Mucosa of stomach (tissue), 1 donor: ENCODE measurements around the gene CHAC1.

Experiments used
- H3K27me3 ChIP-seq: one replicate; pipeline ENCODE4 v1.7.0; 2013; ENCODE audit warnings: mild to moderate bottlenecking, low read length; ENCODE audit not compliant: control insufficient read depth, insufficient read depth
- H3K36me3 ChIP-seq: one replicate; pipeline ENCODE4 v1.7.0; 2013; ENCODE audit warnings: low read length; ENCODE audit not compliant: control insufficient read depth, insufficient read depth
- H3K4me1 ChIP-seq: one replicate; pipeline ENCODE4 v1.7.0; 2013; ENCODE audit warnings: mild to moderate bottlenecking, low read length; ENCODE audit not compliant: control insufficient read depth, insufficient read depth
- H3K4me3 ChIP-seq: one replicate; pipeline ENCODE4 v1.7.0; 2013; ENCODE audit warnings: low read length
- H3K9ac ChIP-seq: one replicate; pipeline ENCODE4 v1.7.0; 2013; ENCODE audit warnings: mild to moderate bottlenecking, low read length, moderate library complexity
- H3K9me3 ChIP-seq: one replicate; pipeline ENCODE4 v1.7.0; 2013; ENCODE audit warnings: mild to moderate bottlenecking, low read length, moderate library complexity; ENCODE audit not compliant: control insufficient read depth
- donor health status: Pancreatic carcinoma.

CHAC1 gene

GRCh38 chr15:40933517-40933902 is 19.8 kb upstream of the CHAC1 start:
- Histone ChIP-seq H3K9ac (no peak overlapping the region), H3K36me3 (no peaks in the 10 kb centered on the region), H3K27me3 (peaks cover 44% of the 10 kb centered on the region), H3K9me3 (no peaks in the 10 kb centered on the region), H3K4me1 (peaks cover 50% of the 10 kb centered on the region), H3K4me3 (no peak overlapping the region)

GRCh38 chr15:40934457-40934856 is 18.8 kb upstream of the CHAC1 start:
- H3K4me1 ChIP-seq: peaks cover 40% of the 10 kb centered on the region
- H3K4me3 ChIP-seq: no peak overlapping the region

GRCh38 chr15:40936234-40936708 is 17.0 kb upstream of the CHAC1 start:
- H3K36me3 ChIP-seq: no peaks in the 10 kb centered on the region
- H3K4me1 ChIP-seq: peaks cover 30% of the 10 kb centered on the region
- H3K9ac ChIP-seq: no peak overlapping the region

More at GRCh38 chr15:40934457-40934856, 18.8 kb upstream of the CHAC1 start:
- H3K9me3 ChIP-seq: no peaks in the 10 kb centered on the region
- H3K9ac ChIP-seq: no peak overlapping the region
- peaks cover 35% of the 10 kb centered on the region for H3K27me3 ChIP-seq
- no peaks in the 10 kb centered on the region for H3K36me3 ChIP-seq

DNA sequence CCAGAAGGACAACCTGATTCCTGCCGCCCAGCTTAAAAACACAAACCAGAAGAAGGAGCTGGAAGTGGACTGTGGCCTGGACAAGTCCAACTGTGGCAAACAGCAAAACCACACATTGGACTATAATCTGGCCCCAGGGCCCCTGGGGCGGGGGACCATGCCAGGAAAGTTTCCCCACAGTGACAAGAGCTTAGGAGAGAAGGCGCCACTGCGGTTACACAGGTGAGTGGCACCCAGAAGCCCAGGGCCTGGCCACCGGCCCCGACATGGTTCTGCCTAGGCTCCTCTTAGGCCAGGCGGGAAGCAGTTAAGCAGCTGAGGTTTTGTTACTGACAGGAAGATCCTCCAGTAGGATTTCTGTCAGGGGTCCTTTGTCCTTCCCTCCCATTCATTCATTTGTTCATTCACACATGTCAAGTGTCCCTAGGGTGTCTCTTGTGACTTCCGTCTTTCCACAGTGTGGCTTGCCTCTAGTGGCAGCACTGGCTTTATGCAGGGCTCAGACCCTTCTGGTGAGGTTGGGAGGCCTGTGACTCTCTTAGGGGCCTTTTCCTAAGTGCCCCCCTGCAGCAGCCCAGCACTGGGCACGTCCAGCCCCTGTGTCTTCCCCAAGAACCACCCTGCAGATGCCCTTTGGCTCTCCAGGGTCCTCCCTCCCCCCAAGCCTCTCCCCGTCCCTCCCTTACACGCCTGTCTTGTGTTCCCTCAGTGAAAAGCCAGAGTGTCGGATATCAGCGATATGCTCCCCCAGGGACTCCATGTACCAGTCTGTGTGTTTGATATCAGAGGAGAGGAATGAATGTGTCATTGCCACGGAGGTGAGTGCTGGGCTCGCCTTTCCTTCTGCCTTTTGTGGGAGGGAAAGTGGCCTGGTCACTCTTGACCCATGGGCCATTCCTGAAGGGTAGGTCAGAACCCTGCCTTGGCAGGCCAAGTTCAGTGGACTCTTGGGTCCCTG is 16.3 kb upstream of the CHAC1 start:
- Histone ChIP-seq H3K4me1 (peaks cover 26% of the 10 kb centered on the region), H3K4me3 (no peak overlapping the region), H3K9ac (no peak overlapping the region), H3K36me3 (no peaks in the 10 kb centered on the region), H3K9me3 (no peaks in the 10 kb centered on the region), H3K27me3 (peaks cover 10% of the 10 kb centered on the region)

More at GRCh38 chr15:40936234-40936708, 17.0 kb upstream of the CHAC1 start:
- H3K27me3 ChIP-seq: peaks cover 17% of the 10 kb centered on the region
- H3K9me3 ChIP-seq: no peaks in the 10 kb centered on the region
- no peak overlapping the region for H3K4me3 ChIP-seq

DNA sequence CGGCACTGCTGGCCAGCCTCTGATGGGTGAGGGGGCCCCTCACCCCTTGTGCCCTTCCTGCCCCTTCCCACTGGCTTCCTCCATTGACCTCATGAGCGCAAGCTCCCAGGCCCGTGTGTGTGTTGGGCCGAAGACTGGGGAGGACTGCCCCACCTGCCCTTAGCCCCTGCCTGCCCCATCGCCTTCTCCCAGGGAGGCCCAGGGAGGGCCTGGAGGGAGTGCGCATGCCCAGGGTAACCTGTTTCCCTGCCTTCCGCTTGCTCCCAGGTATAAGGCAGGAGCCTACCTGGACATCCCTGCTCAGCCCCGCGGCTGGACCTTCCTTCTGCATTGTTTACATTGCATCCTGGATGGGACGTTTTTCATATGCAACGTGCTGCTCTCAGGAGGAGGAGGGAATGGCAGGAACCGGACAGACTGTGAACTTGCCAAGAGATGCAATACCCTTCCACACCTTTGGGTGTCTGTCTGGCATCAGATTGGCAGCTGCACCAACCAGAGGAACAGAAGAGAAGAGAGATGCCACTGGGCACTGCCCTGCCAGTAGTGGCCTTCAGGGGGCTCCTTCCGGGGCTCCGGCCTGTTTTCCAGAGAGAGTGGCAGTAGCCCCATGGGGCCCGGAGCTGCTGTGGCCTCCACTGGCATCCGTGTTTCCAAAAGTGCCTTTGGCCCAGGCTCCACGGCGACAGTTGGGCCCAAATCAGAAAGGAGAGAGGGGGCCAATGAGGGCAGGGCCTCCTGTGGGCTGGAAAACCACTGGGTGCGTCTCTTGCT is 15.3 kb upstream of the CHAC1 start:
- H3K9me3 ChIP-seq: no peaks in the 10 kb centered on the region
- peaks cover under 1% of the 10 kb centered on the region for H3K27me3 ChIP-seq
- H3K9ac ChIP-seq: no peak overlapping the region
- no peak overlapping the region for H3K4me3 ChIP-seq
- peaks cover 25% of the 10 kb centered on the region for H3K4me1 ChIP-seq
- no peaks in the 10 kb centered on the region for H3K36me3 ChIP-seq

DNA sequence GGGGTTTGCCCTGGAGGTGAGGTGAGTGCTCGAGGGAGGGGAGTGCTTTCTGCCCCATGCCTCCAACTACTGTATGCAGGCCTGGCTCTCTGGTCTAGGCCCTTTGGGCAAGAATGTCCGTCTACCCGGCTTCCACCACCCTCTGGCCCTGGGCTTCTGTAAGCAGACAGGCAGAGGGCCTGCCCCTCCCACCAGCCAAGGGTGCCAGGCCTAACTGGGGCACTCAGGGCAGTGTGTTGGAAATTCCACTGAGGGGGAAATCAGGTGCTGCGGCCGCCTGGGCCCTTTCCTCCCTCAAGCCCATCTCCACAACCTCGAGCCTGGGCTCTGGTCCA is 14.8 kb upstream of the CHAC1 start:
- H3K36me3 ChIP-seq: no peaks in the 10 kb centered on the region
- no peaks in the 10 kb centered on the region for H3K9me3 ChIP-seq
- H3K4me1 ChIP-seq: peaks cover 19% of the 10 kb centered on the region
- H3K4me3 ChIP-seq: no peak overlapping the region
- no peaks in the 10 kb centered on the region for H3K27me3 ChIP-seq
- no peak overlapping the region for H3K9ac ChIP-seq

GRCh38 chr15:40940296-40940801 is 12.9 kb upstream of the CHAC1 start:
- Histone ChIP-seq H3K4me3 (no peak overlapping the region), H3K9me3 (no peaks in the 10 kb centered on the region), H3K9ac (no peak overlapping the region), H3K4me1 (peaks cover 22% of the 10 kb centered on the region), H3K27me3 (no peaks in the 10 kb centered on the region), H3K36me3 (no peaks in the 10 kb centered on the region)

DNA sequence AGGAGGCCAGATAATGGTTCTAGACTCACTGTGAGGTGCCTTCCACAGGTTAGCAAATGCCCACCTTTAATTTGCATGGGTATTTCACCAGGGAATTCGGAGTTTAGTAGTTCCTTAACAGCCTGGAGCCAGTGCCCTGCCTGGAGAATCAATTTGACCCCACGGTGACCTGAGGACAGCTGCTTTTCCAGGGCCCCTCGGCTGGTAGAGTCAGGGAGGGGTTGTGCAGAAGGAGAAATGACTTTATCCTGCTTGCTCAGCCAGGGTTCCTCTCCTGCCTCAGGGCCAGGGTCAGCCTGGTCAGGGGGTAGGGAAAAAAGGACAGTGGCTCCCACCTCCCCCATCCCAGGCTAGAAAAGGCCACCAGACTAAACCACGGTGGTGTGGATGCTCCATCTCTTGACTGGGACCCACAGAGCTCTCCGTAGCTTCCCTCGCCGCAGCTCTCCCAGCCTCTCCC is 12.2 kb upstream of the CHAC1 start:
- no peak overlapping the region for H3K4me3 ChIP-seq
- H3K9me3 ChIP-seq: no peaks in the 10 kb centered on the region
- H3K36me3 ChIP-seq: no peaks in the 10 kb centered on the region
- H3K27me3 ChIP-seq: no peaks in the 10 kb centered on the region
- peak overlapping the region; percentile 63 for H3K9ac ChIP-seq
- peaks cover 22% of the 10 kb centered on the region for H3K4me1 ChIP-seq

GRCh38 chr15:40941528-40942336 is 11.5 kb upstream of the CHAC1 start:
- Histone ChIP-seq H3K27me3 (no peaks in the 10 kb centered on the region), H3K9ac (peak overlapping the region; percentile 76), H3K4me3 (peak overlapping the region; percentile 38), H3K36me3 (no peaks in the 10 kb centered on the region), H3K4me1 (peaks cover 22% of the 10 kb centered on the region), H3K9me3 (no peaks in the 10 kb centered on the region)

DNA sequence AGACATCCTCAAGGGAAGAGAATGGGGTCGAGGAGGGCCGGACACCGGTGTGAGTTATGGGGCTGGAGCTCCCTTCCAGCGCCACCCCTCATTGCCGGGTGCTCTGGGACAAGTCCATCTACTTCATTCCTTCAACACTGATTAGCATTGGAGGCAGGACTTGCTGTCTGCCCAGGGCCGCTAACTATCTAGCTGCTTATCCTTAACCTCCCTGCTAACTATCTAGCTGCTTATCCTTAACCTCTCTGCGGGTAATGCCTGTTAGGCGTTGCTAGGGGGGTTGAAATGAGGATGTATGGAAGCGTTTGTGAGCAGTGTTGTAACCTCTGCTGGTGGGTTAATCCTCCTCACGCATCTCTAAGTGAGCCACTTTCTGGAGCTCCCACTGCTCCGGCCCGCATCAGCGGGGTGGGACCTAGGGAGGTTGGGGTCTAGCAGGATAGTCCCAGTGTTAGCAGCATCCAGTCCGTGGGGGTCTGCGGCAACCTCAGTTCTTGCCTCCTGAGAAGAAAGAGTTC is 10.9 kb upstream of the CHAC1 start:
- no peaks in the 10 kb centered on the region for H3K36me3 ChIP-seq
- H3K9ac ChIP-seq: peak overlapping the region; percentile 76
- peaks cover 22% of the 10 kb centered on the region for H3K4me1 ChIP-seq
- no peaks in the 10 kb centered on the region for H3K9me3 ChIP-seq
- peak overlapping the region; percentile 38 for H3K4me3 ChIP-seq
- H3K27me3 ChIP-seq: no peaks in the 10 kb centered on the region

DNA sequence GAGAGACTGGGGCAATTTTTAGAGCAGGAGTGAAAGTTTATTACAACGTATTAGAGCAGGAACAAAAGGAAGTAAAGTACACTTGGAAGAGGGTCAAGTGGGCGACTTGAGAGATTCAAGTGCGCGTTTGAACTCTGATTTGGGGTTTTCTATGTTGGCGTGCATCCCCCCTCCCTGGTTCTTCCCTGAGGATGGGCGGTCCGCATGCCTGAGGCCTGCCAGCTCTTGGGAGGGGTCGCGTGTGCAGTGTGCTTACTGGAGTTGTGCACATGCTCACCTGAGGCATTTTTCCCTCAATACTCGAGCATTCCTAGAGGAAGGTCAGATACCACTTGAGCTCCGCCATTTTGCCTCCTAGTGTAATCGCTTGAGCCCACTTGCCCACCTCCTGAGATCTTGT is 10.4 kb upstream of the CHAC1 start:
- Histone ChIP-seq H3K4me1 (peaks cover 22% of the 10 kb centered on the region), H3K9ac (no peak overlapping the region), H3K4me3 (no peak overlapping the region), H3K36me3 (no peaks in the 10 kb centered on the region), H3K27me3 (no peaks in the 10 kb centered on the region), H3K9me3 (no peaks in the 10 kb centered on the region)
